Stomach smooth muscle (tissue), 2 donors: ENCODE results near the gene DGKQ.

Source experiments
- H3K27ac ChIP-seq: one replicate; pipeline ENCODE4 v1.7.0; 2013; ENCODE audit warnings: mild to moderate bottlenecking, low read length, inconsistent platforms
- H3K27me3 ChIP-seq, 2 donors: one replicate each; pipeline ENCODE4 v1.7.0; 2013; ENCODE audit warnings: low read length in 2 of 2; ENCODE audit not compliant: insufficient read depth in 2 of 2, control insufficient read depth in 1 of 2
- H3K36me3 ChIP-seq, 2 donors: one replicate each; pipeline ENCODE4 v1.7.0; 2013; ENCODE audit warnings: low read length in 2 of 2; ENCODE audit not compliant: control insufficient read depth in 2 of 2, insufficient read depth in 2 of 2
- H3K4me1 ChIP-seq: one replicate; pipeline ENCODE4 v1.7.0; 2013; ENCODE audit warnings: low read length; ENCODE audit not compliant: control insufficient read depth, insufficient read depth
- H3K4me3 ChIP-seq, 2 donors: one replicate each; pipeline ENCODE4 v1.7.0; 2013; ENCODE audit warnings: low read length in 2 of 2
- H3K9ac ChIP-seq, 2 donors: one replicate each; pipeline ENCODE4 v1.7.0; 2013; ENCODE audit warnings: low read length in 2 of 2, mild to moderate bottlenecking in 1 of 2
- H3K9me3 ChIP-seq, 2 donors: one replicate each; pipeline ENCODE4 v1.7.0; 2013; ENCODE audit warnings: low read length in 2 of 2; ENCODE audit not compliant: control insufficient read depth in 2 of 2
- donor health status: healthy.
- donor health status: Pancreatic carcinoma.

The DGKQ gene

DNA sequence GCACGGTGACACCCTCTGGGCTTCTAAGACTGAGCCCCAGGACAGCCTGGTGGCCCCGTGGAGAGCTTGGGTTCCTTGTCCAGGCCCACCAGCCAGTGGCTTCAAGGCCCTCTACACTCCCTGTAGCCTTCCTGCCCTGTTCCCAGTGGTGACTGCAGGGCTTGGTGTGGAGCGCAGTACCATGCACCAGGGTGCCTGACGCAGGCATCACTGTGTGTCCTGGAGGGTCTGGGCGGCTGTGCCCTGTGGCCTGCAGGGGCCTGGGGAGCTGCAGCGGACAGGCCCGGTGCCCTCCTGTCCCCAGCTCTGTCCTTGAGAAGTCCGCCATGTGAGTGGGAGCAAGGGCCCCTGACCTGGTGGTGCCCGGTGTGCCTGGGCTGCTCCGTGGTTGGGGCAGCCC, 42.4 kb upstream of the DGKQ start:
- Histone ChIP-seq H3K36me3 (no peaks in the 10 kb centered on the region), H3K27me3 (no peaks in the 10 kb centered on the region), H3K4me1 (peaks cover 20% of the 10 kb centered on the region), H3K9ac (no peak overlapping the region), H3K9me3 (no peaks in the 10 kb centered on the region), H3K4me3 (no peak overlapping the region), H3K27ac (no peak overlapping the region)

DNA sequence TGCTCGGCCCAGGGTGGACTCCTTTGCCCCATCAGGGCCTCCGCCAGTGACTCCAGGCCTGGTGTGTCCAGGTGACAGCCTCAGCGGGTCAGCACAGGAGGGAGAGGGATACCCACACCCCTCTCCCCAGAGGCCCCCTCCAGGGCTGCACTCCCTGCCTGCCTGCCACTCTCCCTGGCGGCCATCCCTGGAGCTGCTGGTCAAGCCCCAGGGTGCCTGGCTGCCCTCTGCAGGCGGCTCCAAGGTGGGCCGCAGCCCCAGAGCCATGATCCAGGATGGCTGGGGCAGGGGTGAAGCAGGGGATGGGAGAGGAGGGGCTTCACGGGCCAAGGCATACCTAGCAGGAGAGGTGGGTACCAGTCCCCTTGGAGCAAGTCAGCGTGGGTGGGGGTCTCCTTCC, 41.8 kb upstream of the DGKQ start:
- Histone ChIP-seq H3K27me3 (no peaks in the 10 kb centered on the region), H3K4me1 (peaks cover 25% of the 10 kb centered on the region), H3K9ac (no peak overlapping the region), H3K36me3 (no peaks in the 10 kb centered on the region), H3K27ac (no peak overlapping the region), H3K4me3 (no peak overlapping the region), H3K9me3 (no peaks in the 10 kb centered on the region)

DNA sequence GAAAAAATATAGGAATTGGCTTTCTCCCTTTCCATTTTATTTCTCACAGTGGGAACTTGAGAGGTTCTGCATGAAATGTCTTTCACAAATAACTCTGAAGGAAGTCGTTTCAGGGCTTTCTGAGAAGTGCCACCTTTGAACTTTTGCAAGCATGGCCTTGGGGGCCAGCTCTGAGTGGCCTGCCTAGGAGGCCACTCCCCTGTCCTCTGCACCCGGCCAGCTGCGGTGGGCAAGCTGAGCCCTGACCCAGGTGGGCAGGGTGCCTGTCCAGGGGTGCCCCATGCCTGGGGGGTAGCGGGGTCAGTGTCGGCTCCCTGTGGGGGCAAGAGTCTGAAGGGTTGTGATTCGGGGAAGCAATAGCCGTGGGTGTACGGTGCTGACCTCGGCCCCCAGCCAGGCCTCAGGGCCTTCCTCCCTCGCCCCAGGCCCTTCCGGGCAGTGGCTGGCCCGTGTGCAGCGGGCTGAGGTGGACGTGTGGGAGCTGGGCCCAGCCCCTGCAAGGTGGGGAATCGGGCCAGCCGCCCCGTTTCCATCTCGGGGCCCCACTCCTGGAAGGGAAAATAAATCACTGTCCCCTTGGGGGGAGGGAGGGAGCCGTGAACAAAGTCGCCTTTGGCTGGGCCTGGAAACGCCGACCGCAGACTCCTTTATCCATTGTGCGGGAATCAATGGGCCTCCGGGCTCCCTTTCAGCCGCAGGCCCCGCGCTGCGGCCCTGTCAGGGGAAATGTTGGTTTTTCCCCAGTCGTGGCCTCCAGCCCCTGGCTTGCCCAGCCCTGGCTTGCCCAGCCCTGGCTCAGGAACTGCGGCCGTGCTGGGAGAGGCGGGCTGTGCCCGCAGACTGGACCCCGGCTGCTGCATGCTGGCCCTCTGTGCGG, 41.2 kb upstream of the DGKQ start:
- H3K36me3 ChIP-seq = no peaks in the 10 kb centered on the region
- H3K4me1 ChIP-seq = peaks cover 29% of the 10 kb centered on the region
- no peak overlapping the region for H3K27ac ChIP-seq
- no peak overlapping the region for H3K9ac ChIP-seq
- H3K9me3 ChIP-seq = no peaks in the 10 kb centered on the region
- no peak overlapping the region for H3K4me3 ChIP-seq
- no peaks in the 10 kb centered on the region for H3K27me3 ChIP-seq

DNA sequence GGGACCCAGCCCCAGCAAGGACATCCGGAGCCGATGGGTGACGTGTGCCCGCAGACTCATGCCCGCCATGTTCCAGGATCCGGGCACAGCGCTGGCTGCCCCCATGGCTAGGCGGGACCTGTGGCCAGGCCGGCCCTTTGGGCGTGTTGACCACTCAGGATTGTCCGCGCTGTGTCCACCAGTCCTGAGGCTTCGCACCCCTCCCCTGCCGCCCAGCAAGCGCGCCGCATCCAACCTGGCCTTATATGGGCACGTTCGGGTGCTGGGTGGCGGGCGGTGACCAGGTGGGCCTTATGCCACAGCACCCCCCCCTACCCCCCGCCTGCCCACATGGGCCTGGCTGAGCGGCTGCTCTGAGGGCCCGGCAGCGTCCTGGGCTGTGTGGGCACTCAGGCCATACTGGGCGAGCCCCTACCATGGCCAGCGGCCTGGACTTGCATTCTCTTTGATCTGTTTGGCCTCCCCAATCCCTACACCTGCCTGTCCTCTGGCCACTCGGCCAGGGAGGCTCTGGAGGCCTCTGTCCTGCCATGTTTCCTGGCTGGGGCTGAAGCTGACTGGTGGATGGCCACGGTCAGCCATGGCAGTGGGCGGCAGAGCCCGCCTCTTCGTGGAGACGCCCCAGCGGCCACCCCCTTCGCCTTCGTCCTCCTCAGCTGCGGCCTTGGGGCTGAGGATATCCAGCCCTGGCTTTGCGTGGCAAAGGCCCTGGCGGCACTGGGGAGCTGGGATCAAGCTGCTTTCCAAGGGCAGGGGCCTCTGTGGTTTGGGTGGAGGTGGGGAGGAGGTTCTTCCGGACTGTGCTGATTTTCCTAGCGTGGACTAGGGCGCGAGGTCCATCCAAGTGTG, 40.1 kb upstream of the DGKQ start:
- Histone ChIP-seq H3K27ac (no peak overlapping the region), H3K9ac (no peak overlapping the region), H3K4me3 (no peak overlapping the region), H3K27me3 (peaks cover 0 to 2% of the 10 kb centered on the region in 2 donors), H3K36me3 (no peaks in the 10 kb centered on the region), H3K9me3 (no peaks in the 10 kb centered on the region), H3K4me1 (peaks cover 38% of the 10 kb centered on the region)

DNA sequence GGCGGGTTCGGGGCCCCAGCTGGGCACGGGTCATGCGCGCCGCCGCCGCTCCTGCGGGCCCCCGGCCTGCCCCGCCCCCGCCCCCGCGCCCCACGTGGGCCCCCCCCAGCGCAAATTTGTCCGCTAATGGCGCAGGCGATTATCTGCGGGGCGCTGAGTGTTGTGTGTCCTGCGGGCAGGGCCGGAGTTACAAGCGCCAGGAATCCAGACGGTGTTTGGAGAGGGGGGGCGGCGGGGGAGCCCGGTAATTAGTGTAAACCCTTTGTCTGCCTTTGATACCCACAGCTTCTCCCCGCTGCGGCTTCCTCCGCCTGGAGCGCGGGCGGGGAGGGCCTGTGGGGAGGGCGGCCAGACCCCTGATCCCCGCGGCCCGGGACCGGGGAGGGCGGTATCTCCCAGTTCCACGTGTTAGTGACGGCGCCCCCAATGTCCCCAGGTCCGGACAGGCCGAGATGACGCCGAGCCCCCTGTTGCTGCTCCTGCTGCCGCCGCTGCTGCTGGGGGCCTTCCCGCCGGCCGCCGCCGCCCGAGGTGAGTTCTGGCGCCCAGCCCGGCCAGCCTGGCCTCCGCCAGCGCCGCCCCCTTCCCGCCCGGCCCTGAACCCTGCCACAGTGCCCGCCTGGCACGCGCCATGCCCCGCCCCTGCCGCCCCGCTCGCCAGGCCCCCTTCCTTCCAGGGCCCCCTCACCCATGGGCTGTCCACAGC, 38.8 kb upstream of the DGKQ start:
- Histone ChIP-seq H3K9ac (no peak overlapping the region), H3K27me3 (peaks cover 0 to 9% of the 10 kb centered on the region in 2 donors), H3K4me3 (peak overlapping the region in 1 of 2 donors; percentile 68), H3K27ac (no peak overlapping the region), H3K4me1 (peaks cover 39% of the 10 kb centered on the region), H3K36me3 (no peaks in the 10 kb centered on the region), H3K9me3 (no peaks in the 10 kb centered on the region)

DNA sequence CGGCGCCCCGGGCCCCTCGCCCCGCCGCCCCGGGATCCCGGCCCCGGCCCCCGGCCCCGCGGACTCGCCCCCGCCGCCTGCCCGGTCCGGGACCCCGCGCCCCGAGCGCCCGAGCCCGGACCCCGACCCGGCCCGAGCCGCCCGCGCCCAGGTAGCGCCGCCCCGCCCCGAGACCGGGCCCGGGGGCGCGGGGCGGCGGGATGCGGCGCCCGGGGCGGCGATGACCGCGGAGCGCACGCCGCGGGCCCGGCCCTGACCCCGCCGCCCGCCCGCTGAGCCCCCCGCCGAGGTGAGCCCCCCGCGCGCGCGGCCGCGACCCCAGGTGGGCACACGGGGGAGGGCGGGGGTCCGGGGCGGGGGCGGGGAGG, 38.3 kb upstream of the DGKQ start:
- H3K27ac ChIP-seq = no peak overlapping the region
- peaks cover 4 to 12% of the 10 kb centered on the region in 2 donors for H3K27me3 ChIP-seq
- H3K9me3 ChIP-seq = no peaks in the 10 kb centered on the region
- H3K36me3 ChIP-seq = no peaks in the 10 kb centered on the region
- no peak overlapping the region for H3K4me3 ChIP-seq
- H3K4me1 ChIP-seq = peaks cover 39% of the 10 kb centered on the region
- no peak overlapping the region for H3K9ac ChIP-seq

DNA sequence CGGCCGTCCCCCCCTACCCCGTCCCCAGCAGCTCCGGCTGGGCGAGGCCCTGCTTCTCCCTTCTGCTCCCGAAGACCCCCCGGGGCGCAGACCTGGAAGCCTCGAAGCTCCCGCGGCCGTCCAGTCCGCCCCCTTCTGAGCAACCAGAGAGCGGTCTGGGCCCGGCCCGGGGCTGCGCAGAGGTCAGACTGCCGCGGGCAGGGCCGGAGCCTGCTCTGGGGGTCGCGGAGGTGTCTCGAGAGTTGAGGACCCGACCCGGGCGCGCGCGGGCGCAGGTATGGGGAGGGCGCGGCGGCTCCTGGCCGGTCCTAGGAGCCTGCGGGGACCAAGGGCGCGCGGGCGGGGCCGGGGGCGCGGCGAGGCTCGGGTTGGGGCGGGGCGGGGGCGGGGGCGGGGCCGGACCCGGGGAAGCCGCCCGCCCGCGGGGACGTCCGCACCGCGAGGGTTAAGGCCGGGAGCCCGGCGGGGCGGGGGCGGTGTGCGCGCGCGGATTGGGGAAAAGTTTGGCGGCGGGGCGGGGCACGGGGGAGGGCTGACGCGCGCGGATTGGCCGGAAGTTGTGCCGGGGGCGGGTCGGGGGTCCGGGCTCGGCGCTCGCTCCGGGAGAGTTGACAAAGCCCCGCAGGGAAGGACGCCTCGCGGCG, 37.8 kb upstream of the DGKQ start, which contains the start of gene FGFRL1:
TSS of gene FGFRL1 (plus strand) at position 605 of the 644 bp plus-strand sequence. CDS start 860 bp downstream, outside the sequence.
- Histone ChIP-seq H3K9me3 (no peaks in the 10 kb centered on the region), H3K27me3 (peaks cover 9 to 15% of the 10 kb centered on the region in 2 donors), H3K27ac (peak within 1 kb of the TSS; percentile 46), H3K36me3 (no peaks in the 10 kb centered on the region), H3K9ac (peak within 1 kb of the TSS in 1 of 2 donors; percentile 5), H3K4me3 (peak within 1 kb of the TSS; percentile 36 to 80), H3K4me1 (peaks cover 39% of the 10 kb centered on the region)

DNA sequence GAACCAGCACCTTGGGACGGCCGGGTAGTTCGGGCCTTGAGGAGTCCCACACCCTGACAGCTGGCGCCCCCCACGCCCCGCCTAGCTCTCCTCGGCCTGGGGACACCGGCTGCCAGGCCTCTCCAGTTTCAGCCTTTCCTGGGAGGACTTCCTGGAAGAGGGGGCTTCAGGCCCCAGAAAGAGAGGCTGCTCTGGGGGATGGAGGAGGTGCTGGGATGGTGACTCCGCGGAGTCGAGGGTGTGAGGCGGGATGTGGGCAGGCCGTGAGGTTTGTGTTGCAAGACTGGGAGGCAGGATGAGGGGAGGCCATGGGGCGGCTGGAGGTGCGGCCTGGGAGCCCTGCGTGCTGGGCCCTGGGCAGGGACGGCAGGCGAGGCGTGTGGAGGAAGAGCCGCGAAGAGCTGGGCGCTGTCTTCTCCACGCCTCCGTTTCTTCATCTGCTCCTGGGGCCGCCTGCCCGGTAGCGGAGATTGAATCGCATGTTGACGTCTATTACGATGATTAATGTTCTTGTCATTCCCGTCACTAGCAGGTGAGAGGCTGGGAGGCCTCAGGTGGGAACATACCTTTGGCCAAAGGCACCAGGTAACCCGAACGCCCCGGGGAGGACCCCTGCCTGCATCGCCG, 37.1 kb upstream of the DGKQ start:
- Histone ChIP-seq H3K27me3 (peaks cover 11 to 17% of the 10 kb centered on the region in 2 donors), H3K9me3 (no peaks in the 10 kb centered on the region), H3K9ac (peak overlapping the region in 1 of 2 donors; percentile 5), H3K4me3 (peak overlapping the region; percentile 60 to 80), H3K36me3 (no peaks in the 10 kb centered on the region), H3K27ac (peak overlapping the region; percentile 46), H3K4me1 (peaks cover 36% of the 10 kb centered on the region)

DNA sequence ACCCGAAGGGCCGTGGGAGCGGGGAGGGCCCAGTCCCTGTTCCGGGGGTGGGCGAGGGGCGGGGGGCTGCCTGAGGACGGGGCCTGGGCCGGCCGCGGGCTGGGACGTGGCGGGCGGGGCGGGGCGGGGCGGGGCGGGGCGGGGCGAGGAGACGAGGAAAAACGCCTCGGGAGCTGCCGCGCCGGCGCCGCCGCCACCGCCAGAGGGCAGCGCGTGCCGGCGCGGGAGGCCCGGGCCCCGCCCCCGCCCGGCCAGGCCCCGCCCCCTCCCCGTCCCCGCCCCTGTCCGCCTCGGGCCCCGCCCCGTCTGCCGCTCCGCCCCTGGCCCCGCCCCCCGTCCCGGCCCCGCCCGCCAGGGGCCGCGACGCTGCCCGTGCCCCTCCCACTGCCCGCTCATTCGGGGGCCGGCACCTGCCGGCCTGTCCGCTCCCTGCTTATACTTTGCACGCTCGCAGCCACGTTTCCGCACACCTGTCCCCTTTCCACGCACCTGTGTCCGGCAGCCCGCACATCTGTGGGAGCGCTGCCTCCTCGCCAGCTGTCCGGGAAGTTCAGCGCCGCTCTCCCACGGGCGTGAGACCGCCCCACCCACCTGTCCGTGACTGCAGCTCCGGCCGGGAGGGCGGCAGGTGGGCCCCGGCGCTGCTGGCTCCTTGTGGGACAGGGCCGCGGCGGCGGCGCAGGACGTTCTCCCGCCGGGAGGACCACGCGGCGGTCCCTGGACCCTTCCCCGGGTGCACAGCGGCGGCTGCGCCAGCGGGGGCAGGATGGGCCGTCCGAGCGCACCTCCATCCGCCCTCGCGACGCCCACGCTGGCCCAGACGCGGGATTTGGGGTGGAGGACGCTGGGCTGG, 36.4 kb upstream of the DGKQ start:
- Histone ChIP-seq H3K9me3 (no peaks in the 10 kb centered on the region), H3K9ac (no peak overlapping the region), H3K27me3 (peaks cover 18 to 25% of the 10 kb centered on the region in 2 donors), H3K4me1 (peaks cover 37% of the 10 kb centered on the region), H3K36me3 (no peaks in the 10 kb centered on the region), H3K4me3 (peak overlapping the region; percentile 60 to 80), H3K27ac (peak overlapping the region; percentile 46)
